Tibial nerve (tissue), 4 donors: ENCODE results near the gene UBE2C. TPM values are rescaled to one million over a fixed set of nuclear protein-coding genes. Genes with fewer than 3 reads are reported as not detected.
A peak's percentile ranks its signal among the peaks of the same experiment; 100 is the strongest.

ENCODE experiments used
- DNase-seq, 2 donors: peaks; one replicate each; pipeline ENCODE4 v3.0.0-alpha.2; 2019; ENCODE audit warnings: low spot score in 2 of 2
- H3K27ac ChIP-seq, 4 donors: fragments of 200-600 bp; sonication (generic) in 3 of 4; one replicate each; pipeline ENCODE4 v1.5.1; 2017 to 2019; ENCODE audit warnings: mild to moderate bottlenecking in 1 of 4
- H3K27me3 ChIP-seq, 2 donors: fragments of 200-600 bp; sonication (generic) in 1 of 2; one replicate each; pipeline versions ENCODE4 v1.5.1 to v1.6.0; 2017 to 2019
- H3K36me3 ChIP-seq, 3 donors: fragments of 200-600 bp; sonication (generic); one replicate each; pipeline ENCODE4 v1.5.1; 2018 to 2019
- H3K4me1 ChIP-seq, 4 donors: fragments of 200-600 bp; sonication (generic) in 3 of 4; one replicate each; pipeline ENCODE4 v1.5.1; 2017 to 2019
- H3K4me3 ChIP-seq, 4 donors: fragments of 200-600 bp; sonication (generic) in 3 of 4; one replicate each; pipeline ENCODE4 v1.5.1; 2017 to 2019; ENCODE audit warnings: mild to moderate bottlenecking in 1 of 4, moderate library complexity in 1 of 4
- H3K9me3 ChIP-seq, 4 donors: fragments of 200-600 bp; sonication (generic) in 3 of 4; one replicate each; pipeline ENCODE4 v1.5.1; 2017 to 2019
- CTCF ChIP-seq, 5 experiments: fragments of 200-600 bp in 3 of 5; fragments of 450-650 bp in 2 of 5; sonication (generic) in 3 of 5; IDR thresholded peaks; one replicate each; pipeline ENCODE4 v1.5.1; 2016 to 2019; ENCODE audit warnings: antibody characterized with exemption in 5 of 5, mild to moderate bottlenecking in 3 of 5, moderate library complexity in 2 of 5
- EP300 ChIP-seq, 2 donors: sonication (generic); formaldehyde crosslinking; IDR thresholded peaks; one replicate each; pipeline ENCODE4 v1.6.1; 2017; ENCODE audit warnings: antibody characterized with exemption in 2 of 2, mild to moderate bottlenecking in 1 of 2
- POLR2A ChIP-seq, 2 donors: fragments of 450-650 bp; IDR thresholded peaks; one replicate each; pipeline ENCODE4 v1.6.1; 2017; ENCODE audit warnings: antibody characterized with exemption in 2 of 2, mild to moderate bottlenecking in 2 of 2, moderate library complexity in 2 of 2
- WGBS, 2 donors: methylation state at CpG; one replicate each; pipeline ENCODE4 v1.1.5; 2018; 5-methylcytosine and 5-hydroxymethylcytosine counted together
- total RNA-seq, 4 donors: library from RNA; depleted of rRNA; stranded (reverse); fragments of >200 nt; gene quantifications; one replicate each; pipeline ENCODE4 v1.1.0, GENCODE V29; 2016

UBE2C gene
- total RNA-seq, 4 donors from 2014 or later = 0.78 to 6.9 (median 1.5) TPM; not detected in 1

DNA sequence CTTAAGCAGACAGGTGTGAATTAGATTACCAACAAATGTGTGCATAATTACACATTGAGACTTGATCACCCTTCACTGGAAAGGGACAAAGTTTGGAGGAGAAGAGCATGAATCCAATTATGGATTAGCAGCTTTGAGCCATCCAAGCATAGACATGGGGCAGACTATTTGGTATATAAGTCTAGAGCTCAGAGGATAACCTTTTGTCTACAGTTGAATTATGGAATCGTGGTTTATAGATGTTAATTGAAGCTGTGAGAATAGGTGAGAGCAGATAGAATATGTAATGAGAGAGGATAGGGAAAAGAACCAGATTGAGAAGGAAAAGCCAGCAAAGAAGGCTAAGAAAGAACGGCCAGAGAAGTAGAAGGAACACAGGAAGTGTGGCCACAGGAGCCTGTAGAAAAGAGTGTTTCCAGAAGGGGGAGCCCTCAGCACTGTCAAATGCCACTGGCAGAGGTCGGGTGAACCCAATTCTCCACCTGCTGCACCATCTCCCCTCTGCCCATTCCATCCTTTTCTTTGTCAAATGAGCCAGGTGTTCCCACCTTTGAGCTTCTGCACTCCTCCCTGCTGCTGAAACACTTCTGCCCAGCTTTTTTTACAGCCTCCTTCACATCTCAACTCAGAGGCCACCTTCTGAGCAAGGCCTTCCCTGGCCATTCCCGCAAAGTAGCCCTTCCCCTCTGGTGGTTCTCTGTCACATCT is 13.4 kb upstream of the UBE2C start:
- TF ChIP-seq CTCF (IDR thresholded peaks at IDR 0.05) = peak; percentile 50 to 70 (median 59)
- no peak for TF ChIP-seq POLR2A (IDR thresholded peaks at IDR 0.05)
- peaks cover 0 to 74% (median 22%) of the 10 kb centered on the region in 3 donors for H3K36me3 ChIP-seq
- H3K27me3 ChIP-seq = no peaks in the 10 kb centered on the region
- peak; percentile 33 to 85 for DNase-seq
- no peaks in the 10 kb centered on the region for H3K9me3 ChIP-seq
- H3K4me1 ChIP-seq = peaks cover 0 to 10% (median 0%) of the 10 kb centered on the region in 4 donors
- H3K27ac ChIP-seq = peak overlapping the region in 1 of 4 donors; percentile 41
- WGBS, 2 donors = 24 to 34% methylated on average over 4 of the region's 4 CpGs
- no peak overlapping the region for H3K4me3 ChIP-seq

GRCh38 chr20:45801851-45802250 is 10.6 kb upstream of the UBE2C start:
- no peak for DNase-seq
- Histone ChIP-seq H3K9me3 (no peaks in the 10 kb centered on the region), H3K36me3 (peaks cover 0 to 74% (median 13%) of the 10 kb centered on the region in 3 donors), H3K27ac (no peak overlapping the region), H3K27me3 (no peaks in the 10 kb centered on the region), H3K4me1 (peaks cover 0 to 10% (median 0%) of the 10 kb centered on the region in 4 donors), H3K4me3 (no peak overlapping the region)
- 88 to 89% methylated on average over 7 of the region's 7 CpGs for WGBS, 2 donors
- no peak for TF ChIP-seq POLR2A (IDR thresholded peaks at IDR 0.05)
- no peak for TF ChIP-seq EP300 (IDR thresholded peaks at IDR 0.05)
- TF ChIP-seq CTCF (IDR thresholded peaks at IDR 0.05) = no peak

DNA sequence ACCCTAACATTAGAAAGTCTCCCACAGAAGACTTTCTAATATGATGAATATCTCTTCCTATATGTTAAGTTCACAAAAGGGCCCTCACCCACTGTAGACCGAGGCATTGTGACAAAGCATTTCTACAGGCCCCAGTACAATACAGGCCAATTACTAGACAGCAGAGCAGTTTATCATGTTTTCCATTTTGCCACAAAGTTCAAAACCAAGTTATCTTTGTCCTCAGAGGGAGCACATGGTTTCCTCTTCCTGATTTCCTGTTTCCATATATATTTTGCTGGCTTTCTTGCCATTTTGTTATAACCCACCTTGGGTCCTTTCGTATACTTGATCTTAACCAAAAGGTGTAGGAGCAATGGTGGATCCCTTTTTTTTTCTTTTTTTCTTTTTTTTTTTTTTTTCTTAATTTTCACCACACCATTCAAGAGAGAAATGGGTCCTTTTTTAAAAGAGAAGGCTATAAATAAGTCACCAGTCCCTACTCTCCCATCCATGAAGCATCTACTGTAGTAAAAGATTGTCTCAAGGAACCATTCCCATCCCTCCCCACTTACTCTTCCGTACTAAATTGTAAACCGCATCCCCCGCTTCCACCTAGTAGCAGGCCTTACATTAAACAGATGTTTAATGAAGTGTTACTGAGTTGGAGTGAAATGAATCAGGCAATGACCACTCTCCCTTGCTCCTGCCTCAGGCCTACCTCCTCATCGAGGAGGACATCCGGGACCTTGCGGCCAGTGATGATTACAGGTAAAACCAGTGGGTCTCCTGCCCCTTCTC is 2.1 kb upstream of the UBE2C start:
- Histone ChIP-seq H3K4me3 (no peak overlapping the region), H3K27ac (no peak overlapping the region), H3K36me3 (peaks cover 0 to 62% (median 21%) of the 10 kb centered on the region in 3 donors), H3K9me3 (no peaks in the 10 kb centered on the region), H3K27me3 (no peaks in the 10 kb centered on the region), H3K4me1 (peaks cover 0 to 17% (median 6%) of the 10 kb centered on the region in 4 donors)
- DNase-seq = no peak
- 92% methylated on average over 8 of the region's 8 CpGs for WGBS, 2 donors
- TF ChIP-seq CTCF (IDR thresholded peaks at IDR 0.05) = no peak
- TF ChIP-seq EP300 (IDR thresholded peaks at IDR 0.05) = no peak
- no peak for TF ChIP-seq POLR2A (IDR thresholded peaks at IDR 0.05)

DNA sequence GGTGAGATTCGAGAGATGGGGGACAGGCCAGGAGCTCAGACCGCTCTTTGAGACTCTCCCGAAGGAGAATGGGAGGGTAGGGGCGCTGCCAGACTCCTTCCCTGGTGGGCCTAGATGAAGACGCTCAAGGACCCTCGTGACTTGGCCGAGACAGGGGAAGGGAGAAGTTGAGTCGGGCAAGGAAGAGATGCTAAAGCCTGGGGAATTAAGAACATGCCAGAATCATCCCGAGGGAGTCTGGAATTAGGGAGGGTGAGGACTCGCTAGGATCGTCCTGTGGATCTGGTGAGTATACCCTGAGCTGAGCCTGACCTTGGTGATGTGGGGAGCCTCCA is 529 bp downstream of the UBE2C start:
- Histone ChIP-seq H3K4me1 (peaks cover 0 to 28% (median 6%) of the 10 kb centered on the region in 4 donors), H3K27ac (no peak overlapping the region), H3K9me3 (no peaks in the 10 kb centered on the region), H3K4me3 (peak overlapping the region; percentile 31 to 71 (median 59)), H3K36me3 (peaks cover 0 to 36% (median 10%) of the 10 kb centered on the region in 3 donors), H3K27me3 (no peaks in the 10 kb centered on the region)
- DNase-seq = no peak
- TF ChIP-seq CTCF (IDR thresholded peaks at IDR 0.05) = no peak
- no peak for TF ChIP-seq EP300 (IDR thresholded peaks at IDR 0.05)
- TF ChIP-seq POLR2A (IDR thresholded peaks at IDR 0.05) = no peak
- 4 to 7% methylated on average over 9 to 11 of the region's 11 CpGs for WGBS, 2 donors

DNA sequence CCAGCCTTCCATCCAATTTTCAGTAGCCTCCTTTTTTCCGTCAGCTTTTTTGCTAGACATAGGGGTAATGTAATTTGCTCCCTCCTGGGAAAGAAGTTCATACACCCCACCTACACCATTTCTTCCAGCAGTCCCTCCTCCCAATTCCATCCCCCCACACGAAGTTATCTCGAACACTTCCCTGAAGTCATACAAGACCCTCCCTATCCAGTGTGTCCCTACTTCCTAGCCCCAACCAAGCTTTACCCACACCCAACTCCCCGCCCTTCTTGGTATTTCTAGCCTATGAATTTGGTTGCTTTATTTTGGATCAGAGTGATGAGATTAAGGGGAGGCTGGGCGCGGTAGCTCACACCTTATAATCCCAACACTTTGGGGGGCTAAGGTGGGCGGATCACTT is 1.0 kb downstream of the UBE2C start:
- Histone ChIP-seq H3K27me3 (no peaks in the 10 kb centered on the region), H3K4me1 (peaks cover 0 to 33% (median 6%) of the 10 kb centered on the region in 4 donors), H3K27ac (no peak overlapping the region), H3K4me3 (peak overlapping the region in 1 of 4 donors; percentile 66), H3K9me3 (no peaks in the 10 kb centered on the region), H3K36me3 (peaks cover 0 to 31% (median 6%) of the 10 kb centered on the region in 3 donors)
- WGBS, 2 donors = 52 to 63% methylated on average over 7 of the region's 7 CpGs
- DNase-seq = no peak
- TF ChIP-seq POLR2A (IDR thresholded peaks at IDR 0.05) (no peak), CTCF (IDR thresholded peaks at IDR 0.05) (no peak), EP300 (IDR thresholded peaks at IDR 0.05) (no peak)
